Suprapubic skin (tissue), 4 donors: ENCODE measurements around the gene IARS2. TPM values are rescaled to one million over a fixed set of nuclear protein-coding genes. Genes with fewer than 3 reads are reported as not detected.

Experiments
- DNase-seq, 2 donors: peaks; one replicate each; pipeline ENCODE4 v3.0.0-alpha.2; 2019; ENCODE audit warnings: low spot score in 2 of 2
- H3K27ac ChIP-seq: fragments of 200-600 bp; sonication (generic); one replicate; pipeline ENCODE4 v1.5.1; 2019
- H3K27me3 ChIP-seq: fragments of 200-600 bp; sonication (generic); one replicate; pipeline ENCODE4 v1.5.1; 2019
- H3K36me3 ChIP-seq: fragments of 200-600 bp; sonication (generic); one replicate; pipeline ENCODE4 v1.5.1; 2019
- H3K4me1 ChIP-seq: fragments of 200-600 bp; sonication (generic); one replicate; pipeline ENCODE4 v1.5.1; 2019
- H3K4me3 ChIP-seq: fragments of 200-600 bp; sonication (generic); one replicate; pipeline ENCODE4 v1.5.1; 2019; ENCODE audit warnings: mild to moderate bottlenecking
- H3K9me3 ChIP-seq: fragments of 200-600 bp; sonication (generic); one replicate; pipeline ENCODE4 v1.5.1; 2019
- CTCF ChIP-seq, 2 donors: fragments of 200-600 bp in 1 of 2; fragments of 450-650 bp in 1 of 2; sonication (generic) in 1 of 2; IDR thresholded peaks; one replicate each; pipeline ENCODE4 v1.5.1; 2016 to 2019; ENCODE audit warnings: antibody characterized with exemption in 2 of 2, mild to moderate bottlenecking in 1 of 2, moderate library complexity in 1 of 2
- EP300 ChIP-seq: sonication (generic); formaldehyde crosslinking; IDR thresholded peaks from one replicate; pipeline ENCODE4 v1.6.1; 2017; ENCODE audit warnings: antibody characterized with exemption
- POLR2A ChIP-seq, 2 donors: fragments of 450-650 bp; IDR thresholded peaks; one replicate each; pipeline ENCODE4 v1.6.1; 2017; ENCODE audit warnings: antibody characterized with exemption in 2 of 2, mild to moderate bottlenecking in 2 of 2, moderate library complexity in 2 of 2
- POLR2AphosphoS5 ChIP-seq, 3 donors: sonication (generic); formaldehyde crosslinking; IDR thresholded peaks; one replicate each; pipeline ENCODE4 v1.6.1; 2017; ENCODE audit warnings: antibody characterized with exemption in 3 of 3
- whole genome bisulfite sequencing: methylation state at CpG from one replicate; pipeline ENCODE4 v1.1.5; 2018; 5-methylcytosine and 5-hydroxymethylcytosine counted together
- total RNA-seq, 4 donors: library from RNA; depleted of rRNA; stranded (reverse); fragments of >200 nt; gene quantifications; one replicate each; pipeline ENCODE4 v1.1.0, GENCODE V29; 2016

The IARS2 gene
- total RNA-seq, 4 donors from 2014 or later = 49.7 to 73.3 (median 64.6) TPM

- Histone ChIP-seq H3K4me3 (no peak overlapping the region), H3K27me3 (no peaks in the 10 kb centered on the region), H3K27ac (no peak overlapping the region), H3K4me1 (no peaks in the 10 kb centered on the region), H3K9me3 (no peaks in the 10 kb centered on the region), H3K36me3 (peaks cover 89% of the 10 kb centered on the region)
- no peak for TF ChIP-seq POLR2AphosphoS5 (IDR thresholded peaks at IDR 0.05)
- TF ChIP-seq EP300 = no peak
- no peak for TF ChIP-seq CTCF (IDR thresholded peaks at IDR 0.05)
- no peak for TF ChIP-seq POLR2A (IDR thresholded peaks at IDR 0.05)
- WGBS = 73% methylated on average over 9 of the region's 9 CpGs
- no peak for DNase-seq
These were observed 43.3 kb downstream of the IARS2 start for GRCh38 chr1:220137019-220137786.

- no peaks in the 10 kb centered on the region for H3K4me1 ChIP-seq
These were observed 46.0 kb downstream of the IARS2 start for GRCh38 chr1:220139966-220140365.

GRCh38 chr1:220144051-220144450 lies 50.1 kb downstream of the IARS2 start:
- Histone ChIP-seq H3K27ac (no peak overlapping the region), H3K4me3 (no peak overlapping the region), H3K4me1 (no peaks in the 10 kb centered on the region), H3K9me3 (no peaks in the 10 kb centered on the region), H3K36me3 (peaks cover 80% of the 10 kb centered on the region), H3K27me3 (no peaks in the 10 kb centered on the region)
- 94% methylated on average over 5 of the region's 5 CpGs for WGBS
- TF ChIP-seq EP300 = no peak
- no peak for TF ChIP-seq CTCF (IDR thresholded peaks at IDR 0.05)
- TF ChIP-seq POLR2AphosphoS5 (IDR thresholded peaks at IDR 0.05) = no peak
- no peak for DNase-seq

More at GRCh38 chr1:220139966-220140365, 46.0 kb downstream of the IARS2 start:
- H3K9me3 ChIP-seq = no peaks in the 10 kb centered on the region
- 76% methylated on average over 6 of the region's 6 CpGs for WGBS
- TF ChIP-seq POLR2A (IDR thresholded peaks at IDR 0.05) = no peak
- no peak for TF ChIP-seq POLR2AphosphoS5 (IDR thresholded peaks at IDR 0.05)
- TF ChIP-seq CTCF (IDR thresholded peaks at IDR 0.05) = no peak
- TF ChIP-seq EP300 = no peak
- peaks cover 84% of the 10 kb centered on the region for H3K36me3 ChIP-seq
- no peaks in the 10 kb centered on the region for H3K27me3 ChIP-seq
- no peak for DNase-seq
- H3K27ac ChIP-seq = no peak overlapping the region
- no peak overlapping the region for H3K4me3 ChIP-seq

GRCh38 chr1:220149742-220150141 lies 55.8 kb downstream of the IARS2 start:
- 93% methylated on average over 1 of the region's 1 CpG for WGBS
- H3K27ac ChIP-seq = no peak overlapping the region

More at GRCh38 chr1:220149742-220150141, 55.8 kb downstream of the IARS2 start:
- no peaks in the 10 kb centered on the region for H3K27me3 ChIP-seq
- H3K36me3 ChIP-seq = peaks cover 64% of the 10 kb centered on the region
- TF ChIP-seq EP300 (no peak), POLR2A (IDR thresholded peaks at IDR 0.05) (no peak), CTCF (IDR thresholded peaks at IDR 0.05) (no peak), POLR2AphosphoS5 (IDR thresholded peaks at IDR 0.05) (no peak)
- no peak for DNase-seq
- H3K4me3 ChIP-seq = no peak overlapping the region
- no peaks in the 10 kb centered on the region for H3K4me1 ChIP-seq
- H3K9me3 ChIP-seq = no peaks in the 10 kb centered on the region
